Stimulated activated CD4-positive, alpha-beta T cell treated with anti-CD3 and anti-CD28 coated beads, Interleukin-4, amount 100 ng/mL, for 48 hours (primary cell): Measurements from ENCODE around the gene CASP1.
"Not testable (repeated sequence)": the region's sequence is repeated elsewhere in the genome, so short reads cannot be mapped to it uniquely, and the experiment has no call there.

Experiments
- DNase-seq, 2 donors: peaks; one replicate each; pipeline ENCODE4 v3.0.0-alpha.2; 2020; ENCODE audit warnings: low read depth in 2 of 2

The CASP1 gene

GRCh38 chr11:105045676-105046296 is 10.8 kb upstream of the CASP1 start:
- no peak for DNase-seq

- peak in 1 of 2 donors; percentile 14 for DNase-seq
Measured at GRCh38 chr11:105044557-105045524, 9.9 kb upstream of the CASP1 start, which contains the start of gene CARD16. Gene CARD16, minus strand, starts transcription at chr11:105045335. Its CDS starts 38 bp downstream, at chr11:105045297.

- DNase-seq: no peak
Measured at GRCh38 chr11:105042178-105042577, 7.2 kb upstream of the CASP1 start.

- no peak for DNase-seq
Measured at GRCh38 chr11:105040703-105041102, 5.8 kb upstream of the CASP1 start.

GRCh38 chr11:105034388-105034787 is 556 bp downstream of the CASP1 start:
- DNase-seq: not testable (repeated sequence)

GRCh38 chr11:105033781-105034180 is 1.2 kb downstream of the CASP1 start:
- DNase-seq: no peak

- DNase-seq: no peak
Measured at GRCh38 chr11:105033343-105033742, 1.6 kb downstream of the CASP1 start.

- no peak for DNase-seq
Measured at GRCh38 chr11:105032495-105032894, 2.4 kb downstream of the CASP1 start.

GRCh38 chr11:105027678-105028077 is 7.3 kb downstream of the CASP1 start:
- no peak for DNase-seq

GRCh38 chr11:105024394-105024793 is 10.6 kb downstream of the CASP1 start:
- no peak for DNase-seq

GRCh38 chr11:105023003-105023402 is 11.9 kb downstream of the CASP1 start, which contains the start of gene CASP5:
Gene CASP5, minus strand, starts transcription at chr11:105023168. Its CDS starts 32 bp downstream, at chr11:105023136.
- DNase-seq: no peak

- no peak for DNase-seq
Measured at GRCh38 chr11:105022527-105022926, 12.4 kb downstream of the CASP1 start.

GRCh38 chr11:105007463-105007862 is 27.5 kb downstream of the CASP1 start:
- no peak for DNase-seq

- no peak for DNase-seq
Measured at GRCh38 chr11:105005451-105005845, 29.5 kb downstream of the CASP1 start.

- no peak for DNase-seq
Measured at GRCh38 chr11:105004021-105004420, 30.9 kb downstream of the CASP1 start.

GRCh38 chr11:105003151-105003550 is 31.8 kb downstream of the CASP1 start:
- DNase-seq: no peak

GRCh38 chr11:105000797-105001196 is 34.1 kb downstream of the CASP1 start:
- DNase-seq: peak; percentile 28 to 38

- peak in 1 of 2 donors; percentile 2 for DNase-seq
Measured at GRCh38 chr11:105000167-105000566, 34.8 kb downstream of the CASP1 start.

- no peak for DNase-seq
Measured at GRCh38 chr11:104999721-105000120, 35.2 kb downstream of the CASP1 start.

GRCh38 chr11:104997288-104997687 is 37.7 kb downstream of the CASP1 start:
- DNase-seq: no peak

- DNase-seq: no peak
Measured at GRCh38 chr11:104995001-104995408, 39.9 kb downstream of the CASP1 start.

- DNase-seq: no peak
Measured at GRCh38 chr11:104992781-104993180, 42.2 kb downstream of the CASP1 start.

GRCh38 chr11:104991994-104992393 is 43.0 kb downstream of the CASP1 start:
- no peak for DNase-seq
